ENCODE data around the gene ACADSB.

The ACADSB gene

GRCh38 chr10:123013456-123014419 is 4.9 kb downstream of the ACADSB start:
- H3K9me3 Mint-ChIP-seq, result no peaks in the 10 kb centered on the region

GRCh38 chr10:123014772-123015171 is 6.0 kb downstream of the ACADSB start:
- no peak overlapping the region for H3K4me3 Mint-ChIP-seq
- peaks cover 12% of the 10 kb centered on the region for H3K36me3 Mint-ChIP-seq
- H3K27me3 Mint-ChIP-seq, result no peaks in the 10 kb centered on the region
- peaks cover 3% of the 10 kb centered on the region for H3K4me1 Mint-ChIP-seq
- no peak for DNase-seq (ENCODE audit: low spot score in 2 of 2)
- no peak overlapping the region for H3K27ac Mint-ChIP-seq
- no peak for ATAC-seq (ENCODE audit: low read depth)
- H3K9me3 Mint-ChIP-seq, result no peaks in the 10 kb centered on the region

More at GRCh38 chr10:123013456-123014419, 4.9 kb downstream of the ACADSB start:
- Mint-ChIP-seq H3K36me3 (peaks cover 12% of the 10 kb centered on the region), H3K27me3 (no peaks in the 10 kb centered on the region), H3K4me3 (no peak overlapping the region), H3K27ac (no peak overlapping the region), H3K4me1 (peaks cover 9% of the 10 kb centered on the region)
- DNase-seq (ENCODE audit: low spot score in 2 of 2), result no peak
- ATAC-seq (ENCODE audit: low read depth), result no peak

GRCh38 chr10:123016228-123016627 is 7.4 kb downstream of the ACADSB start:
- Mint-ChIP-seq H3K4me3 (no peak overlapping the region), H3K27ac (no peak overlapping the region), H3K4me1 (peaks cover 3% of the 10 kb centered on the region), H3K36me3 (peaks cover 12% of the 10 kb centered on the region), H3K9me3 (no peaks in the 10 kb centered on the region), H3K27me3 (no peaks in the 10 kb centered on the region)
- DNase-seq (ENCODE audit: low spot score in 2 of 2), result no peak
- no peak for ATAC-seq (ENCODE audit: low read depth)

GRCh38 chr10:123017421-123018165 is 8.8 kb downstream of the ACADSB start:
- Mint-ChIP-seq H3K36me3 (peaks cover 12% of the 10 kb centered on the region), H3K9me3 (no peaks in the 10 kb centered on the region), H3K4me1 (peaks cover 3% of the 10 kb centered on the region), H3K27me3 (no peaks in the 10 kb centered on the region), H3K4me3 (no peak overlapping the region), H3K27ac (no peak overlapping the region)
- ATAC-seq (ENCODE audit: low read depth) (no peak), DNase-seq (ENCODE audit: low spot score in 2 of 2) (no peak)

- peaks cover 10% of the 10 kb centered on the region for H3K36me3 Mint-ChIP-seq
- no peaks in the 10 kb centered on the region for H3K27me3 Mint-ChIP-seq
- DNase-seq (ENCODE audit: low spot score in 2 of 2), result no peak
- no peak overlapping the region for H3K4me3 Mint-ChIP-seq
- peaks cover 3% of the 10 kb centered on the region for H3K4me1 Mint-ChIP-seq
- no peaks in the 10 kb centered on the region for H3K9me3 Mint-ChIP-seq
- no peak for ATAC-seq (ENCODE audit: low read depth)
- H3K27ac Mint-ChIP-seq, result no peak overlapping the region
Observed at GRCh38 chr10:123018531-123018930, 9.7 kb downstream of the ACADSB start.

GRCh38 chr10:123019264-123019663 is 10.5 kb downstream of the ACADSB start:
- peaks cover 4% of the 10 kb centered on the region for H3K4me1 Mint-ChIP-seq

GRCh38 chr10:123019941-123020703 is 11.3 kb downstream of the ACADSB start:
- H3K27me3 Mint-ChIP-seq, result no peaks in the 10 kb centered on the region
- H3K4me1 Mint-ChIP-seq, result peaks cover 7% of the 10 kb centered on the region
- DNase-seq (ENCODE audit: low spot score in 2 of 2), result no peak
- no peak overlapping the region for H3K27ac Mint-ChIP-seq
- H3K9me3 Mint-ChIP-seq, result no peaks in the 10 kb centered on the region
- no peak for ATAC-seq (ENCODE audit: low read depth)
- H3K4me3 Mint-ChIP-seq, result no peak overlapping the region
- peaks cover 9% of the 10 kb centered on the region for H3K36me3 Mint-ChIP-seq

More at GRCh38 chr10:123019264-123019663, 10.5 kb downstream of the ACADSB start:
- Mint-ChIP-seq H3K27me3 (no peaks in the 10 kb centered on the region), H3K27ac (no peak overlapping the region), H3K9me3 (no peaks in the 10 kb centered on the region), H3K36me3 (peaks cover 10% of the 10 kb centered on the region), H3K4me3 (no peak overlapping the region)
- ATAC-seq (ENCODE audit: low read depth), result no peak
- no peak for DNase-seq (ENCODE audit: low spot score in 2 of 2)

GRCh38 chr10:123021517-123021916 is 12.7 kb downstream of the ACADSB start:
- ATAC-seq (ENCODE audit: low read depth), result no peak
- Mint-ChIP-seq H3K27me3 (no peaks in the 10 kb centered on the region), H3K36me3 (peaks cover 4% of the 10 kb centered on the region), H3K4me1 (peaks cover 7% of the 10 kb centered on the region), H3K4me3 (no peak overlapping the region), H3K27ac (no peak overlapping the region), H3K9me3 (no peaks in the 10 kb centered on the region)
- no peak for DNase-seq (ENCODE audit: low spot score in 2 of 2)

- no peak for ATAC-seq (ENCODE audit: low read depth)
- peaks cover 2% of the 10 kb centered on the region for H3K36me3 Mint-ChIP-seq
- peaks cover 9% of the 10 kb centered on the region for H3K4me1 Mint-ChIP-seq
Observed at GRCh38 chr10:123024540-123024939, 15.7 kb downstream of the ACADSB start.

GRCh38 chr10:123026302-123026701 is 17.5 kb downstream of the ACADSB start:
- Mint-ChIP-seq H3K4me1 (peaks cover 9% of the 10 kb centered on the region), H3K36me3 (peaks cover 2% of the 10 kb centered on the region), H3K9me3 (no peaks in the 10 kb centered on the region), H3K4me3 (no peak overlapping the region), H3K27ac (no peak overlapping the region), H3K27me3 (no peaks in the 10 kb centered on the region)
- DNase-seq (ENCODE audit: low spot score in 2 of 2) (no peak), ATAC-seq (ENCODE audit: low read depth) (no peak)

More at GRCh38 chr10:123024540-123024939, 15.7 kb downstream of the ACADSB start:
- Mint-ChIP-seq H3K27me3 (no peaks in the 10 kb centered on the region), H3K27ac (no peak overlapping the region), H3K4me3 (no peak overlapping the region), H3K9me3 (no peaks in the 10 kb centered on the region)
- no peak for DNase-seq (ENCODE audit: low spot score in 2 of 2)

- H3K27ac Mint-ChIP-seq, result no peak overlapping the region
- DNase-seq (ENCODE audit: low spot score in 2 of 2) (no peak), ATAC-seq (ENCODE audit: low read depth) (no peak)
- H3K9me3 Mint-ChIP-seq, result no peaks in the 10 kb centered on the region
- H3K4me1 Mint-ChIP-seq, result peaks cover 9% of the 10 kb centered on the region
- H3K27me3 Mint-ChIP-seq, result no peaks in the 10 kb centered on the region
- H3K4me3 Mint-ChIP-seq, result no peak overlapping the region
- peaks cover 3% of the 10 kb centered on the region for H3K36me3 Mint-ChIP-seq
Observed at GRCh38 chr10:123027861-123028260, 19.1 kb downstream of the ACADSB start.

GRCh38 chr10:123031124-123031523 is 22.3 kb downstream of the ACADSB start:
- Mint-ChIP-seq H3K27ac (no peak overlapping the region), H3K4me3 (no peak overlapping the region), H3K4me1 (peaks cover 4% of the 10 kb centered on the region), H3K36me3 (peaks cover 18% of the 10 kb centered on the region), H3K27me3 (no peaks in the 10 kb centered on the region), H3K9me3 (peaks cover 1% of the 10 kb centered on the region)
- ATAC-seq (ENCODE audit: low read depth) (no peak), DNase-seq (ENCODE audit: low spot score in 2 of 2) (no peak)

- H3K4me1 Mint-ChIP-seq, result peaks cover 3% of the 10 kb centered on the region
- H3K27me3 Mint-ChIP-seq, result no peaks in the 10 kb centered on the region
- ATAC-seq (ENCODE audit: low read depth), result no peak
- peaks cover 1% of the 10 kb centered on the region for H3K9me3 Mint-ChIP-seq
- H3K27ac Mint-ChIP-seq, result no peak overlapping the region
- no peak overlapping the region for H3K4me3 Mint-ChIP-seq
- peaks cover 25% of the 10 kb centered on the region for H3K36me3 Mint-ChIP-seq
- DNase-seq (ENCODE audit: low spot score in 2 of 2), result no peak
Observed at GRCh38 chr10:123034332-123034731, 25.5 kb downstream of the ACADSB start.
